SKM-1 (cell line): ENCODE measurements around the gene RIOK3.
"Not testable (repeated sequence)": the region's sequence is repeated elsewhere in the genome, so short reads cannot be mapped to it uniquely, and the experiment has no call there.

ENCODE experiments used
- DNase-seq: peaks from one replicate; lab custom pipeline; 2025; ENCODE audit not compliant: unreplicated experiment; lab: John Stamatoyannopoulos, UW

Gene RIOK3

GRCh38 chr18:23452728-23453679 is at the start of gene RIOK3:
Gene RIOK3, plus strand, starts transcription at chr18:23453287. Its CDS starts 153 bp downstream, at chr18:23453440.
- DNase-seq: peak; percentile 94

DNA sequence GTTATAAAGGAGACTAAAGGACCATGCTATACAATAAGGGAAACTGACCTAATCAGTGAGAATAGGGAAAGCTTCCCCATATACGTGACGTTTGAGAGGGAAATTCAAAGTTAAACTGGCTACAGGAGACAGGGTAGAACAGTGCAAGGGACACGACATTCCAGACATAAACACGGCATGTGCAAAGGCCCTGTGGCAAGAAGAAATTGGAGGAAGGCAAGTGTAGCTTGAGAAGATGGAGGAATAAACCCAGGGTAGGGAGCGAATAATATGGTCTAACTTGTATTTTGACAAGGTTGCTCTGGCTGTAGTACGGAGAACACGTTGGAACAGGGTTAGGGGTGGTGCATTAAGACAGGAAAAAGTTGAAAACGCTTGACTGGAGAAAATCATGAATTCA is 49.8 kb upstream of the RIOK3 start:
- DNase-seq: no peak

- no peak for DNase-seq
Observed at GRCh38 chr18:23405636-23406035, 47.5 kb upstream of the RIOK3 start.

GRCh38 chr18:23406271-23406787 is 46.8 kb upstream of the RIOK3 start:
- DNase-seq: no peak

GRCh38 chr18:23412351-23412964 is 40.6 kb upstream of the RIOK3 start:
- no peak for DNase-seq

DNA sequence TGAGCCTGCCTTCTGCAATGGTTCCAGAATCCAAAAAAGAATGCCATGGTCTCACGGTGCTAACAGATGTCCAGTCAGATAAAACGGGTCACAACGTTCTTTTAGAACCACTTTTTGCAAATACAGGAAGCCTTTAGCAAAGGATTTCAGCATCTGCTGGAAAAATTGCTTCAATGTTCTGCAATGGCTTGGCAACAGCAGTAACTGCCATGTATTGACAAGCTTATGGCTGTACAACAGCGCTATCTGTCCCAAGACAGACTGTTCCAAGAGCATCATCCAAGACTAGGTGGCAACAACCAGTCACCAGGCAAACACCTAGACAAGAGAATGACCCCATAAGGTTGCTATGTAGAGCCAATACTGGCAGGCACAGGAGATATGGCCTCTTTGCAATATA is 37.6 kb upstream of the RIOK3 start:
- DNase-seq: no peak

- DNase-seq: no peak
Observed at GRCh38 chr18:23416298-23416697, 36.8 kb upstream of the RIOK3 start.

DNA sequence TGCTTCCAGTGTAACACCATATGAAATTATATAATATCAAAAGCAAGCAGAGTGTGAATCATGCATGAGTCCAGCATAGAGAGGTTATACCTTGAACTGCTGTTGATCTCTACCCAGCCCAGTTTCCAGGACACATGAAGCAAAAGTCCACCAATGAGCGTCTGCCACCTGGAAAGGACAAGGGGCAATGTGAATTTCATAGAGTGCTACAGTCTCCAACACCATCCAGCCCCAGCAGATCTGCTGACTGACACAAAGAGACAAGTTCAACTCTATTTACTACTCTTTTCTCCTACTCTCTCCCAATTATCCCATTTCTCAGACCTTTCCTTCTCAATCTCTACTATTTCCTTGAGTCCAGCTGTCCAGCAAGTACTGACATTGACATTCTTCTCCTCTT is 31.8 kb upstream of the RIOK3 start:
- no peak for DNase-seq

GRCh38 chr18:23422751-23423418 is 30.2 kb upstream of the RIOK3 start:
- DNase-seq: peak; percentile 43

DNA sequence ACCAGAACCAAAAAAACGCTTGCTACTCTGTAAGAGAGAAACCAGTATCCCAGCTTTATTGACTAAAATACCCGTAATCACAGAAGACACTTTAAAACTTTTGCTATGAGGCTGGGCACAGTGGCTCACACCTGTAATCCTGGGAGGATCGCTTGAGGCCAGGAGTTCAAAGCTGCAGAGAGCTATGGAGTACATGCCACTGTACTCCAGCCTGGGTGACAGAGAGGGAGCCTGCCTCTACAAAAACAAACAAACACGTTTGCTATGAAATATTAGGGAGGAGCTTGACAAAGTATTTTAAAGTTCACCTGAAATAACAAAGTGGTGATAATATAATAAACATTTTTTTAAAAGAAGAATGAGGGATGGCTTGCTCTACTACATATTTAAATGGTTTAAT is 28.5 kb upstream of the RIOK3 start:
- DNase-seq: no peak

- DNase-seq: no peak
Observed at GRCh38 chr18:23428821-23429220, 24.3 kb upstream of the RIOK3 start.

DNA sequence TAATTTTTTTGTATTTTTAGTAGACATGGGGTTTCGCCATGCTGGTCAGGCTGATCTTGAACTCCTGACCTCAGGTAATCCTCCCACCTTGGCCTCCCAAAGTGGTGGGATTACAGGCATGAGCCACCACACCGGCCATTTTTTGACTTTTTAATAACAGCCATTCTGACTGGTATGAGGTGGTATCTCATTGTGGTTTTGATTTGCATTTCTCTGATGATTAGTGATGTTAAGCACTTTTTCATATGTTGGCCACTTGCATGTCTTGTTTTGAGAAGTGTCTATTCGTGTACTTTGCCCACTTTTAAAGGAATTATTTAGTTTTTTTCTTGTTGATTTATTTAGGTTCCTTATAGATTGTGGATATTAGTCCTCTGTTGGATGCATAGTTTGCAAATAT is 23.5 kb upstream of the RIOK3 start:
- not testable (repeated sequence) for DNase-seq

- DNase-seq: no peak
Observed at GRCh38 chr18:23433360-23433759, 19.7 kb upstream of the RIOK3 start.

DNA sequence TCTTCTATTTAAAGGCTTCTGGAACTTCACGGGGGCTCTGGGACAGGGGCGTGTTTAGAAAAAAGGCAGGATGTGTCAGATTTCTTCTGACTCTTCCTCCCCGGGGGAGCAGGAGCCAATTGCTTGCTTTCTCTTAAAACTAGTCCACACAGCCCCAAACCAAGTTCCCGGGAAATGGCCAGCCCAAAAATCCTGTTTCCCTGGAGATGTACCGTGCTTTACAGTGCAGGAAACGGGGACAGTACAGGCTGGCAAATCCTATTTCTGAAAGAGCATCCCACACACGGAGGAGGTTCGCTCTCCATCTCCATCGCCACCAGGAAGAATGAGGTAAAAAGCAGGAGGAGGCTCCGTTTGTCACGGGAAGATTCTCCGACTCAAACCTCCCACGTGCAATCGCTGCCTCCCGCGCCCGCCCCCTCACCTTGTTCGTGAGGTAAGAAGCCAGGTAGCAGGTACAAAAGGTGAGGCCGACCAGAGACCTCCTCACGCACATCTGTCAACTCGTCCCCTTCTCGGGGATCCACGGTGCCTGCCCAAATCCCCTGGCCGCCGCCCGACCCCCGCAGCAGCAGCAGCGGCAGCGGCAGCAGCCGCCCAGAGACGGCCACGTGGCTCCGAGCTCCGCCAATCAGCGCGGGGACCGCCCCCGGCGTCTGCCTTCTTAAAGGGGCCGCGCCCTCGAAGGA is 15.6 kb upstream of the RIOK3 start:
- peak; percentile 28 for DNase-seq

DNA sequence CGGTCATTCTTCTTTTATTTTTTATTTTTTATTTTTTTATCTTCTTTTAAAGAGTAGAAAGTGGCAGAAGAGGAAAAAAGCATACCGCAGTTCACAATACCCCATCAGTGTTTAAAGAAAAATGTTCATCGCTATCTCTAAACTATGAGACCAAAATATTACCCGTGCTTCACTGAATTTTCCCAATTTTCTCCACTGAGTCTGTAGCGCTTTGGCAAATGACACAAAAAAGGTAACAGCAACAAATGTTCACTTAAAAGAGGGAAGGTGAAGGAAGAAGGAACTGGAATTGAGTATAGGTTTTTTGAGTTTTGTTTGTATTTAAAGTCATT is 15.1 kb upstream of the RIOK3 start:
- no peak for DNase-seq

DNA sequence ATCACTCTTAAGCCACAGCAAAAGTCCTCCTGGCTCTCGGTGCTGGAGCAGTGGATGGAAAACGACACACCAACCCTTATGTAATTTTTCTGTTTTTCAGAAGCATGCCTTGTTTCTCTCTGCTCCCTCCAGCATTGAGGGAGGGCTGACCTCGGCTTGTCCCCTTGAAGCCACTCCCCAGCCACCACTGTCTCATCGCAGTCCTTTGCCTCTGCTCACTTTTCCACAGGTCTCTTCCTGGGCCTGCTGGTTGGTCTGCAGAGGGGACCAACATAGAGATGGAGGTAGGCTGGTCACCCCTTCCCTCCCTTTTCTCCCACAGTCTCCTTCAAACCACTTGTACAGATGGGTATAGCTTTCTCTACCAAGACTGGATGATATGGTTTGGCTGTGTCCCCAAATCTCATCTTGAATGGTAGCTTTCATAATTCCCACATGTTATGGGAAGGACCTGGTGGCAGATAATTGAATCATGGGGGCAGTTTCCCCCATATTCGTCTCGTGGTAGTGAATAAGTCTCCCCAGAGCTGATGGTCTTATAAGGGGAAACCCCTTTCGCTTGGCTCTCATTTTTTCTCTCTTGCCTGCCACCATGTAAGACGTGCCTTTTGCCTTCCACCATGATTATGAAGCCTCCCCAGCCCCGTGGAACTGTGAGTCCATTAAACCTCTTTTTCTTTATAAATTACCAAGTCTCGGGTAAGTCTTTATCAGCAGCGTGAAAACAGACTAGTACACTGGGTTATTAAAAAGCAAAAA is 14.3 kb upstream of the RIOK3 start:
- no peak for DNase-seq

GRCh38 chr18:23440131-23440530 is 13.0 kb upstream of the RIOK3 start:
- no peak for DNase-seq

DNA sequence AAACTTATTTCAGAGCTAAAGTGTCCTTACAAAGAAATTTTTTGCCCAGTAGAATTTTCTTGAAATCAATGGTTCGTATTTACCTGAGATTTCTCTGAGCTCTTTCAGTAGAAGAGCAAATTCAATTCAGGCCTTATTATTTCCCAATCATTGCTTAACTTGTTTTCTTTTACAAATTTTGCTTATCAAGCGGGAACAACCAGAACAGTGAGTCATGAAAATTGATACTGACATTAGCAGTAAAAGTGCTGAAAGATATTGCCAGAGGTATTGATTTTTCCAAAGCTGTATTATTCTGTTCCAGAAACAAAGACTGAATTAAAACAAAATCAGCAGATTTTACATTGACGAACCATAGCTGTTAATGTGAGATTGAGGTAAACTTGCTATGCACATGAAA is 10.1 kb upstream of the RIOK3 start:
- DNase-seq: no peak

GRCh38 chr18:23448291-23448690 is 4.8 kb upstream of the RIOK3 start:
- no peak for DNase-seq

DNA sequence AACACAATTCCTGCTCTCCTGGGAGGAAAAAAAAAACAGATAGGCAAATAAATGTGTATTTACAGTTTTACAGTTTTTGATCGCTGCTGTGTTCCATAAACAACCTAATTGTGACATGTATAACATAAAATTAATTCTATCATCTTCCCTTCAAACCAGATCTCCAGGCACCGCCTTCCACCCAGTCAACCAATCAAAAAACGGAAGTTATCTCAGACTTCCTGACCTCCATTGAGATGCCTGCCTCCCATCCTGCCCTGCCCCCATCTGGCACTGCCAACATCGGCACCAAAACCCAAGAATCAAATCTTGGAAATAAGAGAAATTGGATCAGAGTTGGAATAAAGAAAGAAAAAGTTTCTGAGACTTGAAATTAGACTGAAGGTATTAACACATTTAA is 3.1 kb upstream of the RIOK3 start:
- no peak for DNase-seq
